OCI-LY7 (cell line): ENCODE results near the gene CARD11.

Source experiments
- EZH2phosphoT487 ChIP-seq: fragments of 200-600 bp; sonication (generic); IDR thresholded peaks from 2 replicates; pipeline ENCODE4 v1.6.1; 2018; ENCODE audit warnings: low read depth, borderline replicate concordance, mild to moderate bottlenecking, mixed run types, antibody characterized with exemption, low read length, moderate library complexity, mixed read lengths
- TF ChIP-seq, protein P1 (sequence below): fragments of 200-600 bp; sonication (generic); conservative IDR thresholded peaks from 2 replicates; pipeline ENCODE4 v1.5.1; 2014; ENCODE audit warnings: mild to moderate bottlenecking, antibody characterized with exemption, low read length, moderate library complexity, mixed read lengths

DNA sequence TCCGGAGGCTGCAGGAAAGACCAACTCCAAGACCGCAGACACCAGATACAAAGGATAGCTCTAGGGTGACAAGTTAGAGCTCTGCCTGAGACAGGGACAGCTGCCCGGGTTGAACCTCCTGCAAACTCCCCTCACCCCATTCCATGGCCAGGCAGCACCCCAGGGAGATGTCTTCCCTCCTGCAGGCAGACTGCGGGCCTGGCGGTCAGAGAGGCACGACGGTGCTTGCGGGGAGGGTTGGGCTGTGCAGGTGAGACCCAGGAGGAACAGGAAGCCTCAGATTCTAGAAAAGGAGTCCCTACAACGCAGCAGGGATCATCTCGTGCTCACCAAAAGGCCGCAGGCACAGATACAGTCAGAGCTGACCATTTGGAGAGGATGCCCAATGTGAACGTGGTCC, 34.6 kb downstream of the CARD11 start:
- TF ChIP-seq, protein P1, sequence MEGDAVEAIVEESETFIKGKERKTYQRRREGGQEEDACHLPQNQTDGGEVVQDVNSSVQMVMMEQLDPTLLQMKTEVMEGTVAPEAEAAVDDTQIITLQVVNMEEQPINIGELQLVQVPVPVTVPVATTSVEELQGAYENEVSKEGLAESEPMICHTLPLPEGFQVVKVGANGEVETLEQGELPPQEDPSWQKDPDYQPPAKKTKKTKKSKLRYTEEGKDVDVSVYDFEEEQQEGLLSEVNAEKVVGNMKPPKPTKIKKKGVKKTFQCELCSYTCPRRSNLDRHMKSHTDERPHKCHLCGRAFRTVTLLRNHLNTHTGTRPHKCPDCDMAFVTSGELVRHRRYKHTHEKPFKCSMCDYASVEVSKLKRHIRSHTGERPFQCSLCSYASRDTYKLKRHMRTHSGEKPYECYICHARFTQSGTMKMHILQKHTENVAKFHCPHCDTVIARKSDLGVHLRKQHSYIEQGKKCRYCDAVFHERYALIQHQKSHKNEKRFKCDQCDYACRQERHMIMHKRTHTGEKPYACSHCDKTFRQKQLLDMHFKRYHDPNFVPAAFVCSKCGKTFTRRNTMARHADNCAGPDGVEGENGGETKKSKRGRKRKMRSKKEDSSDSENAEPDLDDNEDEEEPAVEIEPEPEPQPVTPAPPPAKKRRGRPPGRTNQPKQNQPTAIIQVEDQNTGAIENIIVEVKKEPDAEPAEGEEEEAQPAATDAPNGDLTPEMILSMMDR: no peak
- TF ChIP-seq EZH2phosphoT487: no peak
